ENCODE results near the gene BTLA.
"Not testable (repeated sequence)": the region's sequence is repeated elsewhere in the genome, so short reads cannot be mapped to it uniquely, and the experiment has no call there.

BTLA gene

GRCh38 chr3:112498914-112499711, at the start of gene BTLA:
TSS of gene BTLA (minus strand) at chr3:112499472. CDS start at chr3:112499358, 114 bp downstream.
- H3K27me3 ChIP-seq (ENCODE audit: control insufficient read depth, insufficient read depth, low read length): no peaks in the 10 kb centered on the region
- H3K27ac ChIP-seq (ENCODE audit: low read depth, low read length): no peak within 1 kb of the TSS
- H3K9me3 ChIP-seq (ENCODE audit: control insufficient read depth, insufficient read depth, low read depth, low read length): no peaks in the 10 kb centered on the region
- no peak within 1 kb of the TSS for H3K4me3 ChIP-seq (ENCODE audit: low read depth, low read length)
- no peaks in the 10 kb centered on the region for H3K36me3 ChIP-seq (ENCODE audit: control insufficient read depth, insufficient read depth, low read length)
- H3K9ac ChIP-seq (ENCODE audit: low read length): no peak within 1 kb of the TSS
- H3K4me1 ChIP-seq (ENCODE audit: control insufficient read depth, insufficient read depth, low read length): no peaks in the 10 kb centered on the region

GRCh38 chr3:112546216-112546759, 47.0 kb upstream of the BTLA start:
- no peaks in the 10 kb centered on the region for H3K4me1 ChIP-seq (ENCODE audit: control insufficient read depth, insufficient read depth, low read length)
- peaks cover 52% of the 10 kb centered on the region for H3K36me3 ChIP-seq (ENCODE audit: control insufficient read depth, insufficient read depth, low read length)
- no peak overlapping the region for H3K9ac ChIP-seq (ENCODE audit: low read length)
- H3K27me3 ChIP-seq (ENCODE audit: control insufficient read depth, insufficient read depth, low read length): no peaks in the 10 kb centered on the region
- H3K9me3 ChIP-seq (ENCODE audit: control insufficient read depth, insufficient read depth, low read depth, low read length): no peaks in the 10 kb centered on the region
- H3K4me3 ChIP-seq (ENCODE audit: low read depth, low read length): no peak overlapping the region
- H3K27ac ChIP-seq (ENCODE audit: low read depth, low read length): no peak overlapping the region

GRCh38 chr3:112539825-112540650, 40.8 kb upstream of the BTLA start:
- no peak overlapping the region for H3K27ac ChIP-seq (ENCODE audit: low read depth, low read length)
- H3K9me3 ChIP-seq (ENCODE audit: control insufficient read depth, insufficient read depth, low read depth, low read length): no peaks in the 10 kb centered on the region
- H3K9ac ChIP-seq (ENCODE audit: low read length): no peak overlapping the region
- H3K27me3 ChIP-seq (ENCODE audit: control insufficient read depth, insufficient read depth, low read length): no peaks in the 10 kb centered on the region
- H3K4me3 ChIP-seq (ENCODE audit: low read depth, low read length): no peak overlapping the region
- H3K36me3 ChIP-seq (ENCODE audit: control insufficient read depth, insufficient read depth, low read length): peaks cover 55% of the 10 kb centered on the region
- H3K4me1 ChIP-seq (ENCODE audit: control insufficient read depth, insufficient read depth, low read length): no peaks in the 10 kb centered on the region

- H3K9ac ChIP-seq (ENCODE audit: low read length): no peak overlapping the region
- no peak overlapping the region for H3K27ac ChIP-seq (ENCODE audit: low read depth, low read length)
- no peaks in the 10 kb centered on the region for H3K4me1 ChIP-seq (ENCODE audit: control insufficient read depth, insufficient read depth, low read length)
- H3K9me3 ChIP-seq (ENCODE audit: control insufficient read depth, insufficient read depth, low read depth, low read length): no peaks in the 10 kb centered on the region
- peaks cover 69% of the 10 kb centered on the region for H3K36me3 ChIP-seq (ENCODE audit: control insufficient read depth, insufficient read depth, low read length)
- no peaks in the 10 kb centered on the region for H3K27me3 ChIP-seq (ENCODE audit: control insufficient read depth, insufficient read depth, low read length)
- H3K4me3 ChIP-seq (ENCODE audit: low read depth, low read length): no peak overlapping the region
These were observed 32.1 kb upstream of the BTLA start for GRCh38 chr3:112531358-112531781.

GRCh38 chr3:112530573-112530972, 31.3 kb upstream of the BTLA start:
- H3K27me3 ChIP-seq (ENCODE audit: control insufficient read depth, insufficient read depth, low read length): no peaks in the 10 kb centered on the region
- no peak overlapping the region for H3K27ac ChIP-seq (ENCODE audit: low read depth, low read length)
- H3K36me3 ChIP-seq (ENCODE audit: control insufficient read depth, insufficient read depth, low read length): peaks cover 61% of the 10 kb centered on the region
- H3K9ac ChIP-seq (ENCODE audit: low read length): no peak overlapping the region
- no peaks in the 10 kb centered on the region for H3K9me3 ChIP-seq (ENCODE audit: control insufficient read depth, insufficient read depth, low read depth, low read length)
- no peak overlapping the region for H3K4me3 ChIP-seq (ENCODE audit: low read depth, low read length)
- H3K4me1 ChIP-seq (ENCODE audit: control insufficient read depth, insufficient read depth, low read length): no peaks in the 10 kb centered on the region

- not testable (repeated sequence) for H3K27ac ChIP-seq (ENCODE audit: low read depth, low read length); H3K9ac ChIP-seq (ENCODE audit: low read length)
These were observed 24.9 kb upstream of the BTLA start for GRCh38 chr3:112524127-112524526.

GRCh38 chr3:112519424-112520001, 20.2 kb upstream of the BTLA start:
- H3K27ac ChIP-seq (ENCODE audit: low read depth, low read length): no peak overlapping the region

More at GRCh38 chr3:112524127-112524526, 24.9 kb upstream of the BTLA start:
- H3K36me3 ChIP-seq (ENCODE audit: control insufficient read depth, insufficient read depth, low read length): peaks cover 16% of the 10 kb centered on the region
- H3K4me3 ChIP-seq (ENCODE audit: low read depth, low read length); H3K27me3 ChIP-seq (ENCODE audit: control insufficient read depth, insufficient read depth, low read length); H3K9me3 ChIP-seq (ENCODE audit: control insufficient read depth, insufficient read depth, low read depth, low read length); H3K4me1 ChIP-seq (ENCODE audit: control insufficient read depth, insufficient read depth, low read length): not testable (repeated sequence)

GRCh38 chr3:112518970-112519369, 19.7 kb upstream of the BTLA start:
- H3K9ac ChIP-seq (ENCODE audit: low read length); H3K9me3 ChIP-seq (ENCODE audit: control insufficient read depth, insufficient read depth, low read depth, low read length); H3K27ac ChIP-seq (ENCODE audit: low read depth, low read length); H3K4me3 ChIP-seq (ENCODE audit: low read depth, low read length); H3K36me3 ChIP-seq (ENCODE audit: control insufficient read depth, insufficient read depth, low read length); H3K4me1 ChIP-seq (ENCODE audit: control insufficient read depth, insufficient read depth, low read length); H3K27me3 ChIP-seq (ENCODE audit: control insufficient read depth, insufficient read depth, low read length): not testable (repeated sequence)

More at GRCh38 chr3:112519424-112520001, 20.2 kb upstream of the BTLA start:
- Histone ChIP-seq H3K4me1 (ENCODE audit: control insufficient read depth, insufficient read depth, low read length) (no peaks in the 10 kb centered on the region), H3K27me3 (ENCODE audit: control insufficient read depth, insufficient read depth, low read length) (no peaks in the 10 kb centered on the region), H3K9ac (ENCODE audit: low read length) (no peak overlapping the region), H3K4me3 (ENCODE audit: low read depth, low read length) (no peak overlapping the region), H3K36me3 (ENCODE audit: control insufficient read depth, insufficient read depth, low read length) (no peaks in the 10 kb centered on the region), H3K9me3 (ENCODE audit: control insufficient read depth, insufficient read depth, low read depth, low read length) (no peaks in the 10 kb centered on the region; the same call in 1 of the 2 replicates)

- Histone ChIP-seq H3K27ac (ENCODE audit: low read depth, low read length) (no peak overlapping the region), H3K4me3 (ENCODE audit: low read depth, low read length) (no peak overlapping the region), H3K36me3 (ENCODE audit: control insufficient read depth, insufficient read depth, low read length) (no peaks in the 10 kb centered on the region), H3K27me3 (ENCODE audit: control insufficient read depth, insufficient read depth, low read length) (no peaks in the 10 kb centered on the region), H3K9me3 (ENCODE audit: control insufficient read depth, insufficient read depth, low read depth, low read length) (peaks cover 32% of the 10 kb centered on the region), H3K9ac (ENCODE audit: low read length) (no peak overlapping the region), H3K4me1 (ENCODE audit: control insufficient read depth, insufficient read depth, low read length) (no peaks in the 10 kb centered on the region)
These were observed 15.4 kb upstream of the BTLA start for GRCh38 chr3:112514527-112515128.

GRCh38 chr3:112512320-112512719, 13.0 kb upstream of the BTLA start:
- no peak overlapping the region for H3K9ac ChIP-seq (ENCODE audit: low read length)
- no peak overlapping the region for H3K27ac ChIP-seq (ENCODE audit: low read depth, low read length)
- H3K9me3 ChIP-seq (ENCODE audit: control insufficient read depth, insufficient read depth, low read depth, low read length): peaks cover 34% of the 10 kb centered on the region
- no peaks in the 10 kb centered on the region for H3K27me3 ChIP-seq (ENCODE audit: control insufficient read depth, insufficient read depth, low read length)
- no peaks in the 10 kb centered on the region for H3K4me1 ChIP-seq (ENCODE audit: control insufficient read depth, insufficient read depth, low read length)
- H3K36me3 ChIP-seq (ENCODE audit: control insufficient read depth, insufficient read depth, low read length): no peaks in the 10 kb centered on the region
- H3K4me3 ChIP-seq (ENCODE audit: low read depth, low read length): no peak overlapping the region
